ENCODE results near the gene ADAMTSL4. TPM values are rescaled to one million over a fixed set of nuclear protein-coding genes. Genes with fewer than 3 reads are reported as not detected.

The ADAMTSL4 gene
- total RNA-seq, 1 donor from 2014 or later: 0.46 TPM

GRCh38 chr1:150551051-150551783 lies 2.0 kb downstream of the ADAMTSL4 start:
- DNase-seq (ENCODE audit: low read depth): no peak
- Histone ChIP-seq H3K4me3 (ENCODE audit: low read depth, low read length) (no peak overlapping the region), H3K27me3 (ENCODE audit: control insufficient read depth, insufficient read depth, low read length) (peaks cover 3% of the 10 kb centered on the region), H3K36me3 (ENCODE audit: control insufficient read depth, insufficient read depth, low read length) (no peaks in the 10 kb centered on the region)
- TF ChIP-seq, protein P1, sequence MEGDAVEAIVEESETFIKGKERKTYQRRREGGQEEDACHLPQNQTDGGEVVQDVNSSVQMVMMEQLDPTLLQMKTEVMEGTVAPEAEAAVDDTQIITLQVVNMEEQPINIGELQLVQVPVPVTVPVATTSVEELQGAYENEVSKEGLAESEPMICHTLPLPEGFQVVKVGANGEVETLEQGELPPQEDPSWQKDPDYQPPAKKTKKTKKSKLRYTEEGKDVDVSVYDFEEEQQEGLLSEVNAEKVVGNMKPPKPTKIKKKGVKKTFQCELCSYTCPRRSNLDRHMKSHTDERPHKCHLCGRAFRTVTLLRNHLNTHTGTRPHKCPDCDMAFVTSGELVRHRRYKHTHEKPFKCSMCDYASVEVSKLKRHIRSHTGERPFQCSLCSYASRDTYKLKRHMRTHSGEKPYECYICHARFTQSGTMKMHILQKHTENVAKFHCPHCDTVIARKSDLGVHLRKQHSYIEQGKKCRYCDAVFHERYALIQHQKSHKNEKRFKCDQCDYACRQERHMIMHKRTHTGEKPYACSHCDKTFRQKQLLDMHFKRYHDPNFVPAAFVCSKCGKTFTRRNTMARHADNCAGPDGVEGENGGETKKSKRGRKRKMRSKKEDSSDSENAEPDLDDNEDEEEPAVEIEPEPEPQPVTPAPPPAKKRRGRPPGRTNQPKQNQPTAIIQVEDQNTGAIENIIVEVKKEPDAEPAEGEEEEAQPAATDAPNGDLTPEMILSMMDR (IDR thresholded peaks at IDR 0.05; ENCODE audit: insufficient read depth, low read length, poor library complexity, severe bottlenecking): no peak

GRCh38 chr1:150551784-150552127 lies 2.5 kb downstream of the ADAMTSL4 start:
- H3K4me3 ChIP-seq (ENCODE audit: low read depth, low read length): no peak overlapping the region
- DNase-seq (ENCODE audit: low read depth): no peak
- peaks cover 3% of the 10 kb centered on the region for H3K27me3 ChIP-seq (ENCODE audit: control insufficient read depth, insufficient read depth, low read length)
- no peaks in the 10 kb centered on the region for H3K36me3 ChIP-seq (ENCODE audit: control insufficient read depth, insufficient read depth, low read length)
- TF ChIP-seq, protein P1 (IDR thresholded peaks at IDR 0.05; ENCODE audit: insufficient read depth, low read length, poor library complexity, severe bottlenecking): no peak

DNA sequence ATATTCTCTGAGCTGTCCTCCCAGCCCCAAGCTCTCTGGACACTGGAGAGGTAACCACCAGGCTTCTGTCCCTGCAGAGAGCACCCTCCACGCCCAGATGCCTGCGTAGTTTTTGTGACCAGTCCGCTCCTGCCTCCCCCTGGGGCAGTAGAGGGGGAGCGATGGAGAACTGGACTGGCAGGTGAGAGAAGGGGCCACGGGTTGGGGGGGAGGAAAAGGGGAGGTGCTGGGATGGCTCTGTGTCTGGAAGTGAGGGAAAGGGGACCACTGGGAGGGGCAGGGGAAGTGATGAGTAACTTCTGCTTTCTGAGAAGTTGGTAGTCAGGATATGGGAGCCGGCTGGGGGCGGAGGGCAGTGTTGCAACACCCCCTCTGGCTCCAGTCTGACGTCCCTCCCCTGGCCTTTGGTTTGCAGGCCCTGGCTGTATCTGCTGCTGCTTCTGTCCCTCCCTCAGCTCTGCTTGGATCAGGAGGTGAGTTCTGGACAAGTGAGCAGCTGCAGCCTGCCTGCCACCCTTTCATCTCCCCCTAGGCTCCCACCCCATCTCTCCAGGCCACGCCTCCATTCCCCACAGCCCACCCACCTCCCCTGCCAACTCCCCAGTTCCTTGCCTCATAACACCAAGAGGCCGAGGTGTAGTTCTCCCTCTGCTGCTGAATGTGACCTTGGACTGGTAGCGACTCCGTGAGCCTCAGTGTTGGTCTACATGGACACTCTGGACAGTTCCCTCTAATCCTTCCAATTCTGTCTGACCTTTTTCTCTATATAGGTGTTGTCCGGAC lies 3.1 kb downstream of the ADAMTSL4 start:
- H3K36me3 ChIP-seq (ENCODE audit: control insufficient read depth, insufficient read depth, low read length): no peaks in the 10 kb centered on the region
- H3K27me3 ChIP-seq (ENCODE audit: control insufficient read depth, insufficient read depth, low read length): peaks cover 3% of the 10 kb centered on the region
- H3K4me3 ChIP-seq (ENCODE audit: low read depth, low read length): no peak overlapping the region
- TF ChIP-seq, protein P1 (IDR thresholded peaks at IDR 0.05; ENCODE audit: insufficient read depth, low read length, poor library complexity, severe bottlenecking): no peak
- DNase-seq (ENCODE audit: low read depth): no peak

- no peak for DNase-seq (ENCODE audit: low read depth)
- no peak overlapping the region for H3K4me3 ChIP-seq (ENCODE audit: low read depth, low read length)
- H3K27me3 ChIP-seq (ENCODE audit: control insufficient read depth, insufficient read depth, low read length): peaks cover 3% of the 10 kb centered on the region
- no peaks in the 10 kb centered on the region for H3K36me3 ChIP-seq (ENCODE audit: control insufficient read depth, insufficient read depth, low read length)
- TF ChIP-seq, protein P1 (IDR thresholded peaks at IDR 0.05; ENCODE audit: insufficient read depth, low read length, poor library complexity, severe bottlenecking): no peak
These were observed 3.7 kb downstream of the ADAMTSL4 start for GRCh38 chr1:150552911-150553289.

DNA sequence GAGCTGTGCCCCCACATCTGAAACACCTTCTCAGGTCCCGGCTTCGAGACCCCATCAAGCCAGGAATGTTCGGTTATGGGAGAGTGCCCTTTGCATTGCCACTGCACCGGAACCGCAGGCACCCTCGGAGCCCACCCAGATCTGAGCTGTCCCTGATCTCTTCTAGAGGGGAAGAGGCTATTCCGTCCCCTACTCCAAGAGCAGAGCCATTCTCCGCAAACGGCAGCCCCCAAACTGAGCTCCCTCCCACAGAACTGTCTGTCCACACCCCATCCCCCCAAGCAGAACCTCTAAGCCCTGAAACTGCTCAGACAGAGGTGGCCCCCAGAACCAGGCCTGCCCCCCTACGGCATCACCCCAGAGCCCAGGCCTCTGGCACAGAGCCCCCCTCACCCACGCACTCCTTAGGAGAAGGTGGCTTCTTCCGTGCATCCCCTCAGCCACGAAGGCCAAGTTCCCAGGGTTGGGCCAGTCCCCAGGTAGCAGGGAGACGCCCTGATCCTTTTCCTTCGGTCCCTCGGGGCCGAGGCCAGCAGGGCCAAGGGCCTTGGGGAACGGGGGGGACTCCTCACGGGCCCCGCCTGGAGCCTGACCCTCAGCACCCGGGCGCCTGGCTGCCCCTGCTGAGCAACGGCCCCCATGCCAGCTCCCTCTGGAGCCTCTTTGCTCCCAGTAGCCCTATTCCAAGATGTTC lies 4.3 kb downstream of the ADAMTSL4 start:
- TF ChIP-seq, protein P1 (IDR thresholded peaks at IDR 0.05; ENCODE audit: insufficient read depth, low read length, poor library complexity, severe bottlenecking): no peak
- DNase-seq (ENCODE audit: low read depth): no peak
- H3K36me3 ChIP-seq (ENCODE audit: control insufficient read depth, insufficient read depth, low read length): no peaks in the 10 kb centered on the region
- H3K4me3 ChIP-seq (ENCODE audit: low read depth, low read length): no peak overlapping the region
- peaks cover 3% of the 10 kb centered on the region for H3K27me3 ChIP-seq (ENCODE audit: control insufficient read depth, insufficient read depth, low read length)
